K562 (cell line): ENCODE measurements around the gene CD6. TPM values are rescaled to one million over a fixed set of nuclear protein-coding genes. Genes with fewer than 3 reads are reported as not detected.

Source experiments
- ARID1B ChIP-seq: fragments of 450-650 bp; IDR thresholded peaks from 2 replicates; pipeline ENCODE4 v1.6.1; 2016; ENCODE audit warnings: antibody characterized with exemption, mild to moderate bottlenecking, inconsistent platforms
- CEBPG ChIP-seq, 3 experiments: fragments of 200-800 bp in 1 of 3; sonication (Bioruptor generic) in 1 of 3; sonication (generic) in 1 of 3; formaldehyde crosslinking in 1 of 3; IDR thresholded peaks in 2 of 3; conservative IDR thresholded peaks in 1 of 3; 2 replicates each; pipeline versions ENCODE4 v1.6.1 to v1.8.0; 2016 to 2022; ENCODE audit warnings: missing compliant biosample characterization in 2 of 3, missing genetic modification characterization in 2 of 3, mild to moderate bottlenecking in 1 of 3, missing genetic modification reagents in 1 of 3
- HMGXB4 ChIP-seq: sonication (generic); formaldehyde crosslinking; IDR thresholded peaks from 2 replicates; pipeline ENCODE4 v1.8.1; 2023; ENCODE audit warnings: mild to moderate bottlenecking, missing genetic modification reagents
- NCOA2 ChIP-seq, 2 experiments: fragments of 450-650 bp; IDR thresholded peaks; 2 replicates each; pipeline ENCODE4 v1.6.1; 2018; ENCODE audit warnings: mild to moderate bottlenecking in 2 of 2, moderate library complexity in 1 of 2; ENCODE audit not compliant: partially characterized antibody in 2 of 2
- POLR2A ChIP-seq: fragments of 450-650 bp; conservative IDR thresholded peaks from 2 replicates; pipeline ENCODE4 v1.6.1; 2016
- RAD21 ChIP-seq, 2 experiments: fragments of 250-450 bp in 1 of 2; fragments of 450-650 bp in 1 of 2; sonication (Bioruptor Pico) in 1 of 2; formaldehyde crosslinking in 1 of 2; IDR thresholded peaks in 1 of 2; conservative IDR thresholded peaks in 1 of 2; 2 replicates each; pipeline versions ENCODE4 v1.4.0 to v1.8.0; 2020 to 2022; ENCODE audit warnings: mild to moderate bottlenecking in 2 of 2, moderate library complexity in 1 of 2
- RCOR1 ChIP-seq, 2 experiments: IDR thresholded peaks; 2 replicates each; pipeline ENCODE4 v1.6.1; 2012; ENCODE audit warnings: low read depth in 2 of 2, low read length in 2 of 2, borderline replicate concordance in 1 of 2, improper control_type of control experiment in 1 of 2
- STAG1 ChIP-seq: sonication (generic); formaldehyde crosslinking; IDR thresholded peaks from 2 replicates; pipeline ENCODE4 v1.5.0; 2020; ENCODE audit warnings: missing genetic modification reagents, borderline replicate concordance
- STAT5A ChIP-seq: IDR thresholded peaks from 2 replicates; pipeline ENCODE4 v1.6.1; 2012; ENCODE audit warnings: low read length, inconsistent platforms, borderline replicate concordance
- TEAD4 ChIP-seq, 2 experiments: sonication (generic) in 1 of 2; formaldehyde crosslinking in 1 of 2; IDR thresholded peaks; 2 replicates each; pipeline versions ENCODE4 v1.6.1 to v1.8.0; 2012 to 2022; ENCODE audit warnings: borderline replicate concordance in 1 of 2, inconsistent platforms in 1 of 2, low read length in 1 of 2, mild to moderate bottlenecking in 1 of 2, missing genetic modification reagents in 1 of 2
- TRIM24 ChIP-seq, 2 experiments: fragments of 450-650 bp; IDR thresholded peaks; 2 replicates each; pipeline ENCODE4 v1.6.1; 2016
- ZNF407 ChIP-seq: fragments of 450-650 bp; IDR thresholded peaks from 2 replicates; pipeline ENCODE4 v1.6.1; 2016; ENCODE audit warnings: low read depth
- polyA plus RNA-seq, 8 experiments: library from polyadenylated mRNA; depleted of rRNA in 4 of 8; stranded (reverse) in 5 of 8; unstranded in 3 of 8; fragments of >200 nt; fragmentation: Nextera tagmentation in 2 of 8; fragmentation: Illumina TruSeq in 1 of 8; extraction: Ambion mirVana in 2 of 8; extraction: Trizol in 1 of 8; gene quantifications; 2 replicates each; pipeline versions ENCODE4 v1.2.1 to v1.2.3, GENCODE V29; 2011 to 2014; ENCODE audit warnings: inconsistent platforms in 1 of 8, missing spikeins in 1 of 8
- total RNA-seq, 7 experiments: library from RNA; depleted of rRNA in 6 of 7; stranded (reverse); fragments of >200 nt in 6 of 7; fragmentation: Illumina TruSeq in 2 of 7; extraction: Trizol in 2 of 7; gene quantifications; 2 replicates each; pipeline versions ENCODE4 v1.2.1 to v1.2.3, GENCODE V29; 2011 to 2021; ENCODE audit warnings: low replicate concordance in 1 of 7

The CD6 gene
- total and polyA plus RNA-seq, 9 of the 15 experiments (the other 6 are each of a cell fraction or from before 2014, with no cell fraction given): 0.84 TPM; not detected in 8

- TF ChIP-seq ZNF407 (no peak), ARID1B (0 out of 2 replicates have a peak, but pooled peaks have one; percentile 17), HMGXB4 (no peak), STAG1 (no peak), NCOA2 (IDR thresholded peaks at IDR 0.05; ENCODE audit: partially characterized antibody in 2 of 2) (no peak), POLR2A (no peak), CEBPG (CRISPR knock-in tag; IDR thresholded peaks at IDR 0.05) (no peak), CEBPG (tag; conservative IDR thresholded peaks at IDR 0.05 in 1 of 2, IDR thresholded peaks at IDR 0.05 in 1 of 2) (no peak), RCOR1 (IDR thresholded peaks at IDR 0.05; ENCODE audit: borderline replicate concordance in 1 of 2, low read depth in 2 of 2, low read length in 2 of 2) (peak in 1 of 2 experiments; percentile 65; a peak in 2 of 4 replicates), STAT5A (no peak), TRIM24 (IDR thresholded peaks at IDR 0.05) (no peak), TEAD4 (IDR thresholded peaks at IDR 0.05; ENCODE audit: low read length) (peak; percentile 43; the same call in 1 of the 2 replicates), TEAD4 (CRISPR knock-in tag; IDR thresholded peaks at IDR 0.05; ENCODE audit: borderline replicate concordance) (no peak), RAD21 (CRISPR knock-in tag; conservative IDR thresholded peaks at IDR 0.05 in 1 of 2, IDR thresholded peaks at IDR 0.05 in 1 of 2) (no peak)
- TF ChIP-seq, all 486 proteins: peak for 11
Measured at GRCh38 chr11:60945295-60945667, 26.2 kb upstream of the CD6 start (continued).
